Cardiac fibroblast (primary cell): Measurements from ENCODE around the gene ZFR2.

Source experiments
- DNase-seq, 2 donors: peaks; one replicate each; pipeline versions ENCODE4 v3.0.0 to v3.0.0-alpha.2; 2010; ENCODE audit warnings: low read depth in 2 of 2
- H3K4me3 ChIP-seq, 2 donors: replicated peaks in 1 of 2; 1 replicate in 1 of 2; 2 replicates in 1 of 2; pipeline ENCODE4 v1.5.1; 2011; ENCODE audit warnings: low read depth in 2 of 2, low read length in 2 of 2, mild to moderate bottlenecking in 2 of 2, moderate library complexity in 1 of 2
- CTCF ChIP-seq: IDR thresholded peaks from one replicate; pipeline ENCODE4 v1.5.1; 2011; ENCODE audit warnings: low read depth, mild to moderate bottlenecking, low read length, inconsistent platforms

Gene ZFR2

GRCh38 chr19:3784607-3785450 lies 84.0 kb downstream of the ZFR2 start:
- H3K4me3 ChIP-seq, result no peak overlapping the region

GRCh38 chr19:3783660-3784584 lies 84.9 kb downstream of the ZFR2 start:
- DNase-seq, result no peak
- peak; percentile 27 for TF ChIP-seq CTCF
- H3K4me3 ChIP-seq, result no peak overlapping the region

More at GRCh38 chr19:3784607-3785450, 84.0 kb downstream of the ZFR2 start:
- DNase-seq, result no peak
- no peak for TF ChIP-seq CTCF

- no peak for DNase-seq
- H3K4me3 ChIP-seq, result no peak overlapping the region
- no peak for TF ChIP-seq CTCF
Observed at GRCh38 chr19:3782903-3783302, 85.9 kb downstream of the ZFR2 start.

GRCh38 chr19:3782330-3782729 lies 86.5 kb downstream of the ZFR2 start:
- H3K4me3 ChIP-seq, result no peak overlapping the region
- no peak for TF ChIP-seq CTCF
- DNase-seq, result no peak

GRCh38 chr19:3781603-3782002 lies 87.2 kb downstream of the ZFR2 start:
- no peak overlapping the region for H3K4me3 ChIP-seq
- TF ChIP-seq CTCF, result no peak
- no peak for DNase-seq

GRCh38 chr19:3780786-3781304 lies 88.0 kb downstream of the ZFR2 start:
- DNase-seq, result no peak
- no peak overlapping the region for H3K4me3 ChIP-seq
- no peak for TF ChIP-seq CTCF
